GM18873 (cell line): Measurements from ENCODE around the gene CFAP77.

Experiments used
- ATAC-seq: cut with Tn5 transposase; IDR thresholded peaks from one replicate; pipeline ENCODE4 v1.9.1; 2021; ENCODE audit warnings: mild to moderate bottlenecking, moderate library complexity, moderate number of reproducible peaks; ENCODE audit not compliant: unreplicated experiment, low FRiP score

Gene CFAP77

DNA sequence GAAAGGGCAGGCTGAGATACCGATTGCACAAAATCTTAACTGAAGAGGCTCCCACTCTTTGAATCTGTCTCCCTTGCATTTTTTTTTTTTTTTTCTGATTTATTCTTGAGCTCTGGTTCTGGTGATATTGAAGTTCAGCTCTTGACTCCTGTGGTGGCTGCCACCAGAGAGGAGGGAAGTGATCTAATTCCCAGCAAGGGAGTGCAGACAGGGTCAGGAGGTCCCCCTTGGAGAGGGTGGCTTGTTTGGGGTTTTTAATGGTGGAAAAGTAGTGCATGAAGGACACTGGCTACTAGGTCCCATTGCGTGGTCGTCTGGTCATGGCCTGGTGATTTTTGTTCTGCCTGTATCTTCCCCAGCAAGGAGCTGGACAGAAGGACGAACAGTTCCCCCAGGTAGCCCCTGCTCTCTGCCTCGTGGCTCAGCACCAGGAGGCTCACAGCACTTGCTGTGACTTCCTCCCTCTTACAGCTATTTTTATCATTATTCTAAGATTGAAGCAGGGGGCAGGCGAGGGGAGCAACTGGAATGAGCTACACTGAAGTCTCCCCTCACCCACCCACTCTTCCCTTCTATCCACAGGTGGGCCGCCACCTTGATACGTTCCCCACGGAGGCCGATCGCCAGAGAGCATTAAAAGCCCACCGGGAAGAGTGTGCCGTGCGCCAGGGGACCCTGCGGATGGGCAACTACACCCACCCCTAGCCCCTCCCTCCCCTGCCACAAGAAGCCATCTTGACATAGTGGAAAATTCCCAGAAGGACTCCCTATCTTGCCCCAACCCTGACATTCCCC lies 162.0 kb downstream of the CFAP77 start:
- ATAC-seq: no peak

DNA sequence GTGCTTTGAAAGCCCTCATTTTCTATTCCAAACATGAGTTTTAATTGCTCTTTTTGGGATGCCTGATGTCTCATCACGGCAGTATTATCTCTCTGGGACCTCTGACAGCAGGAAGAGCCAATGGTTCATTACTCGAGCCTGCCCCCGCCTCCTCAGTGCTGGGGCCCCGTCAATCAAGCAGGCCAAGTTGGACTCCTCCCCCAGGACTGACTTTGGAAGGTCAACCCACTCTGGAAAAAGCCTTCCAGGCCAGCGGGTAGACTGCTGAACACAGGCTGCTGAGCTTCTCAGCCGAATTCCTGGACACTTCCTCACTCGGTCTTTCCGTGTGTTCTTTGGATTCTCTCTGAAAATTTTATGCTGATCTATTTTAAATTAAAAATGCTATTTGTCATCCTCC lies 162.9 kb downstream of the CFAP77 start:
- no peak for ATAC-seq

DNA sequence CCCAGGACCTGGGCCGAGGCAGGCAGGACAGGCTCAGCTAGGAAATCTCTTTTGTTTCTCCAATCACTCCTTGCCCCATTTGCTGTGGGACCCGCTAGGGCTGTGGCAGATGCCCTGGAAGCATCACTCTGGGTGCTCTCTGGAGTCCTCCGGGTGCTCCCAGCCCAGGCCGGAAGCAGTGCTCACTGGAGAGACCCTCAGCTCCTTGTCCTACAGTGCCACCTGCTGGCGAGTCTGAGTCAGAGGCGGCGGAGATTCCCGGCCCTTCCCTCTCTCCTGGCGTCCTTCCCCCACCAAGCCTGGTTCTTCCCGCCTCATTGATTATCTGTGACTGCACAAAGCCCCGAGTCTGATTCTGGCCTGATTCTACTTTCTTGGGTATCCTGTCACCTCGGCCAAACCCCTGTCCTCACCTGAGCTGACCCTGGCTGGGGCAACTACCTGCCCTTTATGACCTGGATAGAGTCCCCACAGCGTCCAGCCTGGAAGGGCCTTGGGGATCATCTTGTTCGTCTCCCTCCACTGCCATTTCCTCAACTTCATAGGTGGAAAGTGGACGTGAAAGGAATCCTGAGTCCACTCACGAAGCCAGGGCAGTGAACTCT lies 165.1 kb downstream of the CFAP77 start:
- no peak for ATAC-seq

DNA sequence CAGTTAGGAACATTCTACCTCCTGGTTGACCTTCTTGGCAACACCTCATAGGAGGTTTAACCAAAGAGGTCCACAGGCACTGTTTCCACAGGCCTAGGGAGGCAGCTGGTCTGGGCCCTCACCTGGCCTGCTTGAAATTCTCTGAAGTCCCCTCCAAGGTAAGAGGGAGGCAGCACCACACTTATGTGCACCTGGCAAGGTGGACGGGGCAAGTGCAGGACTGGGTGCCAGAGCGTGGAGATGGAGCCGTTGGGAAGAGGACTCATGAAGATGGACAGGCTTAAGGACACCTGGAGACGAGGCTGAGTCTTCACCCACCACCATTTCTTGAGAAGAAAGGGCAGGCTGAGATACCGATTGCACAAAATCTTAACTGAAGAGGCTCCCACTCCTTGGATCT lies 165.8 kb downstream of the CFAP77 start:
- no peak for ATAC-seq

DNA sequence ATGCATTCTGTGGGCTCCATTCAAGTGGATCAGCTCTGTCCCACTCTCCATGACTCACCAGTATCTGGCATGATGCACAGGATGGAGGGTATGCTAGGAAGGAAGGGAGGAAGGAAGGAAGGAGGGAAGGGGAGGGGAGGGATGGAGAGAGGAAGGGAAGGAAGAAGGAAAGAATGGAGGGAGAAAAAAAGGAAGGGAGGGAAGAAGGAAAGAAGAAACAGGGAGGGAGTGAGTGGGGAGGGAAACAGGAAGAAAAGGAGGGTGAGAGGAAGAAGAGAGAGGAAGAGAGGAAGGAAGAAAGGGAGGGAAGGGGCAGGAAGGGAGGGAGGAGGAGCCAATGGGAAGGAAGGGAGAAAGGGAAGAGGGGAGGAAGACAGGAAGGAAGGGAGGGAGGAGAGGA lies 167.1 kb downstream of the CFAP77 start:
- no peak for ATAC-seq

DNA sequence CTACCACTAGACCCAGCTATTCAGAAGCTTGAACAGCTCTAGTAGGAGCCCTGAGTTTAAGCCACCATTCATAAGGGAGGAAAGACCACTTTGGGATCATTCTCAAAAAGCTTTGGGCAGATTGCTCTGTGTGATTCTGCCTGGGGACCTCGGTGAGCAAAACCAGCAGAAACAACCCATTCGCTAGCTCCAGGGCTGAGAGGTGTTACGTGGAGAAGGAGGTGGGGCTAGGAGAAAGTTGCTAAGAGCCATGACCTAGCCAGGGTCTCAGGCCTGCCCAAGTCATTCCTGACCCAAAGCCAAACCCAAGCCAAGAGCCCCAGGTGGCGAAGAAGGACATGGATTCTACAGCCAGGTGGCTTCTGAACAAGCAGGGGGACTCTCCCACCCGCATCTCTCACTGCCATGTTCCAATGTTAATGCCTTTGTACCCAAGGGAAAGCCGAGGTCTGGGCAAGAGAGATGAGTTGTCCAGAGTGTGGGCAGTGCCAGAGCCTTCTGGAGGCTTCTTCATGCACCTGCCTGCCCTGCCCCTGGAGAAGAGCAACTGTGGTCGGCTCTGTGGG lies 168.4 kb downstream of the CFAP77 start:
- ATAC-seq: no peak

DNA sequence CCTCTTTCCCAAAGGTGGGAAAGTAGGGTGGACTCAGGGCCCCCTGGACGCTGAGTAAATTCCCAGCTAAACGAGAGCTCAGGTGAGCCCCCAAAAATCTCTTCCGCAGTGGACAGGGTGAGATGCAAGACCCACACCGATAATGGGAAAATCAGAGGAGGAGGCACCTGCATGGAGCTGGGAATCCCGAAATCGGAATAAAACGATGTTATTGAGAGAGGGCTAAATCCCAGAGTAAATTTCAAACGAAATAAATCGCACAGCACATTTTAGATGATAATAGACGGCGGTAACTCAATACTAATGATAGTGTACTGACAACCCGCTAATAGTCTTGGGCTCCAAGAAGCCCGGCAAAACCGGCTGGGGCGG lies 169.4 kb downstream of the CFAP77 start:
- no peak for ATAC-seq

DNA sequence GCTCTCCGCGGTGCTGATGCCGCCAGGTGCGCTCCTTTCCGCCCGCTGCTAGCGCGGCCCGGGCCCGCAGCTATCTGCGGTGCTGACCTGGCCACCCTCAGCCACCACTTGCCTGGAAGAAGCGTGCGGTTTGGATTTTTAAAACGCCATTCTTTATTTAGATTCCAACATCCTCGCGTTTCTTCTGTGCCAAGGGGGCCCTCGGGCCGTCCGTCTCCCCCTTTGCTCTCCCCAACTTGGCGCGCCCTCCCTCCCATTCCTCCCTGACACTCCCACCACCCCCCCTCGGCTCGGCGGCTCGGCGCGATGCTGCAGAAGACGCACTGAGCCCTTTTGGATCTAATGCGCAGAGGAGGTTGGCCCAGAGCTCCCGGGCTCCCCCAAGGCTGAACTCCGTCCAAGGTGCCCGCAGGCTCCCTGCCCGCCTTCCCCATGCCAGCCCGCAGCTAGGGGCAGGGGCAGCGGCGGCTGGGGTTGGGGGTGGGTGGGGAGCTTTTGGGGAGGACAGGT lies 172.3 kb downstream of the CFAP77 start, which contains the start of gene BARHL1:
Gene BARHL1, plus strand, starts transcription at position 331 of the 510 bp plus-strand sequence. CDS start 192 bp downstream, outside the sequence.
- ATAC-seq: no peak

DNA sequence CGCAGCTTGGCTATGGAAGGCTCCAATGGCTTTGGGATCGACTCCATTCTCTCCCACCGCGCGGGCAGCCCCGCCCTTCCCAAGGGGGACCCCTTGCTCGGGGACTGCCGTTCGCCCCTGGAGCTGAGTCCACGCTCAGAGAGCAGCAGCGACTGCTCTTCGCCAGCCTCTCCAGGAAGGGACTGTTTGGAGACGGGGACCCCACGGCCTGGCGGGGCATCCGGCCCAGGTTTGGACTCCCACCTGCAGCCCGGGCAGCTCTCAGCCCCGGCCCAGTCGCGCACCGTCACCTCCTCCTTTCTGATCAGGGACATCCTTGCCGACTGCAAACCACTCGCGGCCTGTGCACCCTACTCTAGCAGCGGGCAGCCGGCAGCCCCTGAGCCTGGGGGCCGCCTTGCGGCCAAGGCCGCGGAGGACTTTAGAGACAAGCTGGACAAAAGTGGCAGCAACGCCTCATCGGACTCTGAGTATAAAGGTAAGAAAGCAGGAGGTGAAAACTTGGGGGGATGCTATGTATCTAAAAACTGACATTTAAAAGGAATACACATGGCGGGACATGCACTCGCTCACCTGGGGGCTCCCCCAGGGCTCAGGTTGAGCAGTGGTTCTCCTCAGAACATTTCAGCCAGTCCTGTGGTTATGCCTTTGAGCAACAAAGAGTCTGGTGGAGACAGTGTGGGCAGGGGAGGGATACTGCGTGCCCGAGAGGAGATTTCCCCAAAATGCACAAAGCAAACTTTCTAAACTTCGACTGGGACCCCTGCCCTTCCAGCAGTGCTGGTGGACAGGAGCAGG lies 173.0 kb downstream of the CFAP77 start:
- no peak for ATAC-seq

DNA sequence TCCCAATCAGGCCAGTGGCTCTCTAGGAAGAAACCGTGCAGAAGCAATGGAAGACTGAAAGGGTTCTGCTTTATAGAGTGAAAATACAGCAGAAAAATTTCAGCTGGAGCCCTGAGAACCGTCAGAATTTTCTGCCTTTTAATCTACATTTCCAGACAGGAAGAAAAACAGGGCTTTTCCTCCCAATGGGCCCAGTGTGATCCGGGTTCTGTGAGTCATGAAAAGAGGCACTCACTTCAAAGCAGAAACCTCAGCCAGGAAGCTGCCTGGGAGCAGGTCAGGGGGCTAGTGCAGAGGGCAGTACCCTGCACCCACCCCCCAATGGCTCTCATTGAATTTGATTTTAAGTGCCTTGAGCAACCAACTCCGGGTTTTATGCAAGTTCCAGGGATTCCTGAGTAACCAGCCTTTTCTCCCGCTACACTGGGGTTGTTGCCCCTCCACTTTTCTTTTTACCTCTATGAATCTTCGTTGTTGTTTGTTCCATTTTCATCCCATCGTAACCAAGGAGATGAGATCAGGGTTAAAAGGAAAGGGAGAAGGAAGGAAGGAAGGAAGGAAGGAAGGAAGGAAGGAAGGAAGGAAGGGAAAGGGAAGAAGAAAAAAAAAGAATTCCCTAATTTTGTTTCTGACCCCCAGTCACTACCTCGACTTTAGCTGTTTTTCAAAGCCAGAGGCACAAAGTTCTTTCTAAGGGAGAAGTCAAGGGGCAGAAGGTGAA lies 173.7 kb downstream of the CFAP77 start:
- no peak for ATAC-seq

DNA sequence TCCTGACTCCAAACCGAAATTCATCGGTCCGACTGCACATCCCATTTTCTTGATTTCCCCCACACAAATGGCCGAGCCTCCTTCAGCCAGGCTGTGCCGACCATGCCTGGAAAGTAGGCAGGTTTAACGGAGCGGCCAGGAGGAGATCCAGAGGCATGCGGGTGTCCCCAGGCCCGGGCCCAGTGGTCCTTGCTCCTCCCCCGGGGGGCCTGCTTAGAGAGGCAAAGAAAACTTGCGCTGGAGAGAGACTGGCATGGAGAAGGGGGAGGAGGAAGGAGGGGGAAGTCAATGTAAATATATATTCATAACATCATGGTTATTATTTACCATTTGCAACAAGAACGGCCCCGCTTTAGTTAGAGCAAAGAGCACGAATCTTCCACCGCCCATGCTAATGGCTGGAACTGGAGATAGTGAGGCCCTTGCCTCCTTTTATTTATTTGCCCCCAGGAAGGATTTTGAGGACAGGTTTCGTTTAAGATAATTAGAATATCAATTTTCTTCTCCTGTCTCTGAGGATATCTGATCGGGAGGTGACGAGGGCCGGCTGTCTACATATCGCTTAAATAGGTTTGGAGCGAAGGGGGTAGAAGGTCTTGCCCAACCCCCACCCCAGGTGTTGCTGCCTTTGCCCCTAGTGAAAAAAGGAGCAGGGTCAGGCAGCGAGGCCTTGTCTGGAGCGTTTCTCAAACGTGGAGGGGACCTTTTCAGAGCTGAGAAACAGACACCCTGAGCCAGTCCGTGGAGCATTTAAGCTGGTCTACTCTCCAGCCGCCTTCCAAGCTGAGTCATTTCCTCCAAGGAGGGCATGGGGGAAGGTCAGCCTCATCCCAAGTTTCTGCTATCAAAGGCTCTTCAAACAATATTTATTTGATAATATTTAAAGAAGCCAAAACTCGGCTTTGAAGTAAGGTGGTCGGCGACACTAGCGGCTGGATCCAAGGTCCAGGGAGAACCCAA lies 174.9 kb downstream of the CFAP77 start:
- no peak for ATAC-seq

DNA sequence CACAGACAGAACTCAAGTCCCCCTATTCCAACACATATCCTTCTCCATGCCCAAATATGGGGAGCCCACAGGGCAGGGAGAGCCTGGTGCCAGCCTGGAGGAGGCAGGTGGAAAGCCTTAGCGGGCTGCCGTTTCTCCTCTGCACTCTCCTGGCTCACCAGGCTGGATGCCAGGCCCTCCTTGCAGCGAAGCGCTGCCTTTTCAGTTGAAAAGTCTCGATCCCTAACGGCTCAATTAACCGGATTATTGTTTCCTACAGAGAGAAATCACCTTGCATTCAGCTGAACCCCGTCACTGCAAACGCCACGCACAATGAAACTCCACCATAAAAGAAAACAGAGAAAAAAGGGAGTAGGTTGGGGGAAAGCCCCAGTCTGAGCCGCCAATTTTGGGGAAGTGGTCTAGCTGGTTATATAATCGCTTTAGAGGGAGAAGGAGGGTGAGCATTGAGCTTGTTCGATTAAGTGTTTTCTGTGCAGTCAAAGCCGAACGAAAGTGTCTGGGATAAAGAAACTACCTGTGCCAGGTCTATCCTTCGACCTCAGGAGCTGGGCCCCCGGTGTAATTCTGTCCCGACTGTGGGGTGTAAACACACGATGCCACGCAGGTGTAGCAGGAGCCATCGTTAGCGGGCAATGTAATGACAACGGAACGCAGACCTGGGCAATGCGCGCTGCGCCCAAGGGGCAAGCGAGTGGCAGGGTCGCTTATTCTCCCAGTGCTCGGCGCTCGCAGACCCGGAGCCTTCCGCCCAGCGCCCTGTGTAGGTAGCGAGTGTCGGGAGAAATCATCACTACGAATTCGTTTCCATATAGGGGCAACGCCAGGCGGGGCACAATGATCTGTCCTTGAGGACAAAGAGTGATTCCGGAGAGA lies 176.2 kb downstream of the CFAP77 start:
- ATAC-seq: no peak

DNA sequence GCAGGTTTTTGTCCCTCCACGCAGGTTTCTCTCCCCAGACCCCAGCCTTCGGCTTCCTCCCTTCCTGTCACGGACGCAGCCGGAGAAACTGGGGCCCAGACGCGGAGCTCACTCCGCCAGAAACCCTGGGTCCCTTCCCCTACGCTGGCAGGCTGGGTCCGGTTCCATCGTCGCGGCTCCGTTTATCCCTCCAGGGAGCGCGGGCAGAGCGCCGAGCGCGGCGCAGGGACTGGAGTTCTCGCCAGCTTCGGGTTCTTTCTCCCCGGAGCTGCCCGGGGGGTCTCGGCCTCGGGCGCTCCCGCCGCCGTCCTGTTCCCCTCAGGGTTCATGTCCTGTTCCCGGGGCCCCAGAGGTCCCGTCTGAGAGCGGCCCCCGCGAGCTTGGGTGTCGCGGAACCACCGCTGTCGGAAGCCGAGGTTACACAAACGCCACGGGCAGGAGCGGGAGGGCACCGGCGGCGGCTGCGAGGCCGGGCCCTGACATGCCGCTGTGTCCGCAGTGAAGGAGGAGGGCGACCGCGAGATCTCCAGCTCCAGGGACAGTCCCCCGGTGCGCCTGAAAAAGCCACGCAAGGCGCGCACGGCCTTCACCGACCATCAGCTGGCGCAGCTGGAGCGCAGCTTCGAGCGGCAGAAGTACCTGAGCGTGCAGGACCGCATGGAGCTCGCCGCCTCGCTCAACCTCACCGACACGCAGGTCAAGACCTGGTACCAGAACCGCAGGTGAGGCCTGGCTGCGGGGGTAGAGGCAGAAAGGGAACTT lies 177.0 kb downstream of the CFAP77 start:
- no peak for ATAC-seq

DNA sequence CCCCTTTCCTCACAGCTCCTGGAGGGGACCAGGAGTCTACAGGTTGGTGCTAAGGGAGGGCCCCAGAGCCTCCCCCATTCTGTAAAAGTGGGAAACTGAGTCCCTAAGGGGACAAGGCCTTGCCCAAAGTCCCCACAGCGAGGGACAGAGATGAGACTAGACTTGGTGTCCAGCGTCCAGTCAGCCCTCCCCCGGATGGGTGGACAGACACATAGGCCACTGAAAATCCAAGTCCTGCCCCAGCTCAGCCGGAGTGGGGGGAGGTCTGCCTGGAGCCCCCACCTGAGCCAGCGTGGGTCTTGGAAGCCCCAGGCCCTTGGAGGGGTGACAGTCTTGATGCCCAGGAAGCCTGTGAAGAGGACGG lies 177.6 kb downstream of the CFAP77 start:
- no peak for ATAC-seq

DNA sequence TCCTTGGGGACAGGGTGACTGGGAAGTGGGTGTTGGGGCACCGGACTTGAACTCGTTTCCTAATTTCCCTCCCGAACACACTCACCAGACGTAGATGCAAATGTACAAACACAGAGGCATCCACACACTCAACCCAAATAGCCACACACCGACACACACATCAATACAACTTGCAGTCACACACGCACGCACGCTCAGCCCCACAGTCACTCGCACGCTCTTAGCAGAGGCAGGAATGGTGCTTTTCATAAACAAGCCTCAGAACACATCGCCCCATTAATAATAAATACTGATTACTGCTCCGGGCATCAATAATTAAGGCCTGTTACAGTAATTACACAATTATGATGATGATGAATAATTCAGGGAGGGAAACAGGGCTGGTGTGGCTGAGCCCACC lies 178.1 kb downstream of the CFAP77 start:
- no peak for ATAC-seq

DNA sequence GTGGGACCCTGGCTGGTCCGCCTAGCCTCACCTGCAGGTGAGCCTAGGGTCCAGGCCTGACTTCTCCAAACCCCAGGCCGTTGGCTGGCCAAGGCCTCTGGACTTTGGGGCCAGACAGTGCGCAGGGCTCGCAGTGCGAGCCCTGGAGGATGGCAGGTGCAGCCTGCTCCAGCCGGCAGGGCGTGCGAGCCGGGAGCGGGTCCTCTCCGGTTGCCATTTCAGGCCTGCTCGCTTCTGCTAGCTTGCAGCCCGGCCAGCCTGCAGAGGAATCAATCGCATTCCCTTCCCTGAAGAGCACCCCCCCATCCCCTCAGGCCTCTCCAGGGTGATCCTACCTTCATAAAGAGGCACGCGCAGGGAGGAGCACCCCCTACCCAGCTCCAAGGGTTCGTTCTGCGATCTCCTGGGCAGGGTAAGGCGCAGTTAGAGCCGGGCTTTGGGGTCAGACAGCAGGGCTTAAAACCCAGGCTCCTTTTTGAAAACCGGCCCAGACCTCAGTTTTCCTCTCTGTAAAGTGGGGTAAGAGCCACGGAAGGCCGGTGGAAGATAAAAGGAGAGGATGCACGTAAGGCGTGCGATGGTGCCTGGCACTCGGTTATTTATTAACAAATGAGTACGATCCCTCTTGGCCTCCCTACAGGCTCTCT lies 178.6 kb downstream of the CFAP77 start:
- no peak for ATAC-seq
